Measurements from ENCODE around the gene IFT25. TPM values are rescaled to one million over a fixed set of nuclear protein-coding genes. Genes with fewer than 3 reads are reported as not detected.

The IFT25 gene
- total and polyA plus RNA-seq, 2 experiments from 2014 or later, result 28.2 to 109 TPM

- H3K4me1 Mint-ChIP-seq, result no peaks in the 10 kb centered on the region
- H3K4me1 ChIP-seq (ENCODE audit: insufficient read depth), result no peaks in the 10 kb centered on the region
These were observed 45.8 kb downstream of the IFT25 start for GRCh38 chr1:53899708-53900107.

More at GRCh38 chr1:53899708-53900107, 45.8 kb downstream of the IFT25 start:
- no peak overlapping the region for H3K4me2 ChIP-seq
- H3K9me3 Mint-ChIP-seq, result no peaks in the 10 kb centered on the region
- no peaks in the 10 kb centered on the region for H3K36me3 Mint-ChIP-seq (ENCODE audit: low read depth)
- no peak for DNase-seq (ENCODE audit: low spot score)
- H3K4me3 Mint-ChIP-seq, result no peak overlapping the region
- H3K27ac ChIP-seq (ENCODE audit: low read depth), result no peak overlapping the region
- H3K4me3 ChIP-seq, result no peak overlapping the region
- H3K79me2 ChIP-seq (replicated peaks; ENCODE audit: insufficient read depth), result no peaks in the 10 kb centered on the region
- no peaks in the 10 kb centered on the region for H3K36me3 ChIP-seq (ENCODE audit: insufficient read depth)
- H2AFZ ChIP-seq, result no peak overlapping the region
- H3K27me3 ChIP-seq (ENCODE audit: insufficient read depth), result no peaks in the 10 kb centered on the region
- peaks cover 2% of the 10 kb centered on the region for H3K27me3 Mint-ChIP-seq (ENCODE audit: insufficient read depth, low read depth, poor library complexity)
- no peak overlapping the region for H3K27ac Mint-ChIP-seq
- no peaks in the 10 kb centered on the region for H3K9me2 ChIP-seq (ENCODE audit: insufficient read depth)
- no peak for TF ChIP-seq ZNF331 (CRISPR knock-in tag; IDR thresholded peaks at IDR 0.05; ENCODE audit: low read depth)
- no peak for TF ChIP-seq EZH2phosphoT487 (IDR thresholded peaks at IDR 0.05; ENCODE audit: unreplicated experiment)
- no peak for TF ChIP-seq CTCF (conservative IDR thresholded peaks at IDR 0.05; ENCODE audit: low read depth in 2 of 2)
- no peak for TF ChIP-seq CREB1 (CRISPR knock-in tag; IDR thresholded peaks at IDR 0.05; ENCODE audit: low read depth)
- no peak for TF ChIP-seq STAT1 (IDR thresholded peaks at IDR 0.05; ENCODE audit: unreplicated experiment)
- TF ChIP-seq NANOG (IDR thresholded peaks at IDR 0.05; ENCODE audit: borderline replicate concordance), result no peak
- TF ChIP-seq, protein P1, sequence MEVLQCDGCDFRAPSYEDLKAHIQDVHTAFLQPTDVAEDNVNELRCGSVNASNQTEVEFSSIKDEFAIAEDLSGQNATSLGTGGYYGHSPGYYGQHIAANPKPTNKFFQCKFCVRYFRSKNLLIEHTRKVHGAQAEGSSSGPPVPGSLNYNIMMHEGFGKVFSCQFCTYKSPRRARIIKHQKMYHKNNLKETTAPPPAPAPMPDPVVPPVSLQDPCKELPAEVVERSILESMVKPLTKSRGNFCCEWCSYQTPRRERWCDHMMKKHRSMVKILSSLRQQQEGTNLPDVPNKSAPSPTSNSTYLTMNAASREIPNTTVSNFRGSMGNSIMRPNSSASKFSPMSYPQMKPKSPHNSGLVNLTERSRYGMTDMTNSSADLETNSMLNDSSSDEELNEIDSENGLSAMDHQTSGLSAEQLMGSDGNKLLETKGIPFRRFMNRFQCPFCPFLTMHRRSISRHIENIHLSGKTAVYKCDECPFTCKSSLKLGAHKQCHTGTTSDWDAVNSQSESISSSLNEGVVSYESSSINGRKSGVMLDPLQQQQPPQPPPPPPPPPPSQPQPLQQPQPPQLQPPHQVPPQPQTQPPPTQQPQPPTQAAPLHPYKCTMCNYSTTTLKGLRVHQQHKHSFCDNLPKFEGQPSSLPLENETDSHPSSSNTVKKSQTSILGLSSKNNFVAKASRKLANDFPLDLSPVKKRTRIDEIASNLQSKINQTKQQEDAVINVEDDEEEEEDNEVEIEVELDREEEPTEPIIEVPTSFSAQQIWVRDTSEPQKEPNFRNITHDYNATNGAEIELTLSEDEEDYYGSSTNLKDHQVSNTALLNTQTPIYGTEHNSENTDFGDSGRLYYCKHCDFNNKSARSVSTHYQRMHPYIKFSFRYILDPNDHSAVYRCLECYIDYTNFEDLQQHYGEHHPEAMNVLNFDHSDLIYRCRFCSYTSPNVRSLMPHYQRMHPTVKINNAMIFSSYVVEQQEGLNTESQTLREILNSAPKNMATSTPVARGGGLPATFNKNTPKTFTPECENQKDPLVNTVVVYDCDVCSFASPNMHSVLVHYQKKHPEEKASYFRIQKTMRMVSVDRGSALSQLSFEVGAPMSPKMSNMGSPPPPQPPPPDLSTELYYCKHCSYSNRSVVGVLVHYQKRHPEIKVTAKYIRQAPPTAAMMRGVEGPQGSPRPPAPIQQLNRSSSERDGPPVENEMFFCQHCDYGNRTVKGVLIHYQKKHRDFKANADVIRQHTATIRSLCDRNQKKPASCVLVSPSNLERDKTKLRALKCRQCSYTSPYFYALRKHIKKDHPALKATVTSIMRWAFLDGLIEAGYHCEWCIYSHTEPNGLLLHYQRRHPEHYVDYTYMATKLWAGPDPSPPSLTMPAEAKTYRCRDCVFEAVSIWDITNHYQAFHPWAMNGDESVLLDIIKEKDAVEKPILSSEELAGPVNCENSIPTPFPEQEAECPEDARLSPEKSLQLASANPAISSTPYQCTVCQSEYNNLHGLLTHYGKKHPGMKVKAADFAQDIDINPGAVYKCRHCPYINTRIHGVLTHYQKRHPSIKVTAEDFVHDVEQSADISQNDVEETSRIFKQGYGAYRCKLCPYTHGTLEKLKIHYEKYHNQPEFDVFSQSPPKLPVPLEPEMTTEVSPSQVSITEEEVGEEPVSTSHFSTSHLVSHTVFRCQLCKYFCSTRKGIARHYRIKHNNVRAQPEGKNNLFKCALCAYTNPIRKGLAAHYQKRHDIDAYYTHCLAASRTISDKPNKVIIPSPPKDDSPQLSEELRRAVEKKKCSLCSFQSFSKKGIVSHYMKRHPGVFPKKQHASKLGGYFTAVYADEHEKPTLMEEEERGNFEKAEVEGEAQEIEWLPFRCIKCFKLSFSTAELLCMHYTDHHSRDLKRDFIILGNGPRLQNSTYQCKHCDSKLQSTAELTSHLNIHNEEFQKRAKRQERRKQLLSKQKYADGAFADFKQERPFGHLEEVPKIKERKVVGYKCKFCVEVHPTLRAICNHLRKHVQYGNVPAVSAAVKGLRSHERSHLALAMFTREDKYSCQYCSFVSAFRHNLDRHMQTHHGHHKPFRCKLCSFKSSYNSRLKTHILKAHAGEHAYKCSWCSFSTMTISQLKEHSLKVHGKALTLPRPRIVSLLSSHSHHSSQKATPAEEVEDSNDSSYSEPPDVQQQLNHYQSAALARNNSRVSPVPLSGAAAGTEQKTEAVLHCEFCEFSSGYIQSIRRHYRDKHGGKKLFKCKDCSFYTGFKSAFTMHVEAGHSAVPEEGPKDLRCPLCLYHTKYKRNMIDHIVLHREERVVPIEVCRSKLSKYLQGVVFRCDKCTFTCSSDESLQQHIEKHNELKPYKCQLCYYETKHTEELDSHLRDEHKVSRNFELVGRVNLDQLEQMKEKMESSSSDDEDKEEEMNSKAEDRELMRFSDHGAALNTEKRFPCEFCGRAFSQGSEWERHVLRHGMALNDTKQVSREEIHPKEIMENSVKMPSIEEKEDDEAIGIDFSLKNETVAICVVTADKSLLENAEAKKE (CRISPR knock-in tag; IDR thresholded peaks at IDR 0.05), result no peak
- no peak for TF ChIP-seq JUNB (IDR thresholded peaks at IDR 0.05; ENCODE audit: unreplicated experiment)
- no peak for TF ChIP-seq POLR2AphosphoS5 (IDR thresholded peaks at IDR 0.05; ENCODE audit: low read depth)
- no peak for TF ChIP-seq ZNF114 (CRISPR knock-in tag; IDR thresholded peaks at IDR 0.05)
- TF ChIP-seq EZH2 (IDR thresholded peaks at IDR 0.05; ENCODE audit: low read depth, unreplicated experiment), result no peak
- TF ChIP-seq ETS1 (IDR thresholded peaks at IDR 0.05), result no peak
- H4K20me1 ChIP-seq (replicated peaks; ENCODE audit: insufficient read depth), result no peaks in the 10 kb centered on the region
- H3F3A ChIP-seq (replicated peaks; ENCODE audit: low read depth), result no peaks in the 10 kb centered on the region
- ATAC-seq, result no peak

All from GM23338 (cell line).